RPMI8226 (cell line): ENCODE results near the gene SPEM3.
"Not testable (repeated sequence)": the region's sequence is repeated elsewhere in the genome, so short reads cannot be mapped to it uniquely, and the experiment has no call there.

Experiments
- DNase-seq: peaks from one replicate; pipeline ENCODE4 v3.0.0-alpha.2; 2015

Gene SPEM3

GRCh38 chr17:7443499-7444485, 15.1 kb downstream of the SPEM3 start:
- no peak for DNase-seq

DNA sequence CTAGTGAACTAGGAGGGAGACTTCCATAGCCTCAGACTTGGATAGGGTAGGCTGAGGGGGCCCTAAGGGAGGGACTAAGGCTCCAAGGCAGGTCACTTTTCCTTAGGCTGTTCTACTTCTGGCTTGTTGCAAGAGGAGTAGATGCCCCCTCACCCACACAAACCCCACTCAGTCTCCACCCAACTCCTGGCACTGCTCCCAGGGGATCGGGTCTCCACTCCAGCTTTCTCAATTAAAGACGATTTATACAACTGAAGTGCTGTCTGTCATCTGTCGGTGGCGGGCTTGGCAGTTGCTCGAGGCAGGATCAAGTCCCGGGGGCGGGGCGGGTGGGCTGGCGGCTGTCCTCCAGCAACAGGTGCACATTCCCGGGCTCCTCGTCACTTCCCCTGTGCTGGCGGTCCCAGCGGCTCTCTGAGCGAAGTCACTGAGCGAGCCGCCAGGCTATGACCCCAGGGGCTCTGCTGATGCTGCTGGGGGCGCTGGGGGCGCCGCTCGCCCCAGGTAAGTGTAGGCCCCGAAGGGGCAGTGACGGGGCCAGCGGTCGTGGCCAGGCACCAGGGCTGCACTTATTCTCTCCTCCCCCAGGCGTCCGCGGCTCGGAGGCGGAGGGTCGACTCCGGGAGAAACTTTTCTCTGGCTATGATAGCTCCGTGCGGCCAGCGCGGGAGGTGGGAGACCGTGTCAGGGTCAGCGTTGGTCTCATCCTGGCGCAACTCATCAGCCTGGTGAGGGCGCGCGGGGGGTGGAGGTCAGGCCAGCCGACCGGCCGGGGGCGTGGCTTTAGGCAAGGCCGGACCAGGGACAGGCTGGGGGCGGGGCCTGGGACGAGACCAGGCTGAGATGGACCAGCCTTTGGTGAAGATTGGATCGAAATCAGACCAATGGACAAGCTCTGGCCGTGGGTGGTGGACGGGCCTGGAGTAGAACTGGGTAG, 16.3 kb downstream of the SPEM3 start, which contains the start of gene CHRNB1:
Gene CHRNB1, plus strand, starts transcription at position 380 of the 937 bp plus-strand sequence. Its CDS starts 67 bp downstream, at position 447.
- peak; percentile 75 for DNase-seq

DNA sequence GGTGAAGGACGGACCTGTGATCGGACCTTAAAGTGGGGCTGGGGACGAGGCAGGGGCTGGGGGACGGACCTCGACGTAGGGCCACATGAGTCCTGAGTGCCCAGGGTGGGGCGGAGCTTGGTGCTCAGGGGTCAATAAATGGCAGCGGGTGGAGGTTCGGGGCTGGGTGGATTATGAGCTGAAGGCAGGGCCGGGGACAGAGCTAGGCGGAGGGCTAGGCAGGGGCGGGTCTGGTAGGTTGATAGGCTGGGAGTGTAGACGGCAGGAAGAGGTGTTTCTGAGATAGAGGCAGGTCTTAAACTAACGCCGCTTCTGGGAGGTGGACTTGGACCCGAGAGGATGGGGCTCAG, 16.9 kb downstream of the SPEM3 start:
- DNase-seq = peak; percentile 47

- no peak for DNase-seq
These were observed 19.8 kb downstream of the SPEM3 start for GRCh38 chr17:7448461-7448860.

DNA sequence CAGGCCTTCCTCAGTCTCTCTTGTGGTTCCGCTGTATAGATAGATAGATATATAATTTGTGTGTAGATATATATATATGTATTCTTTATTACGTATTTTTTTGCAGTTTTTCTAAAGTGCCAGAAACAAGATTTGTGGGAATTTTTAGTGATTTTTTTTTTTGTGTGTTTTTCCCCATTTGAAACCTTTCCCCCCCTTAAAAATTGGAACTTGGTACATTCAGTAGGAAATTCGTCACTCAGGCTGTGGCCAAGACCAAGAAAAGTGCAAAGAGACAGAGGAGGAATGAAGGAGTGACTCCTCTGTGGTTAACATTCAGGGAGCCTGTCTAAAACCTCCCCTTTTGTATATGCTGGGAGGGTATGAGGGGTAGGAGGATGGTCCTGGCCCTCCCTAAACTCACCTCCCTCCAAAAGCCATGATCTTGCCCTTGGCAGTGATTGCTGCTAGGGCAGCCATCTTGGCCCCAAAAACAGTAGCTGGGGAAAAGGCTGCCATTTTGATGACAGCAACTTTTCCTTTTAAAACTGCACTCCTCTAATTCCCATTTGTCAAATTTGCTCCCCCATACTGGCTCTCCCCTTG, 31.4 kb downstream of the SPEM3 start:
- no peak for DNase-seq

GRCh38 chr17:7460850-7461660, 32.4 kb downstream of the SPEM3 start:
- DNase-seq = no peak

GRCh38 chr17:7462474-7463371, 34.1 kb downstream of the SPEM3 start:
- no peak for DNase-seq

GRCh38 chr17:7463372-7463846, 34.8 kb downstream of the SPEM3 start:
- no peak for DNase-seq

DNA sequence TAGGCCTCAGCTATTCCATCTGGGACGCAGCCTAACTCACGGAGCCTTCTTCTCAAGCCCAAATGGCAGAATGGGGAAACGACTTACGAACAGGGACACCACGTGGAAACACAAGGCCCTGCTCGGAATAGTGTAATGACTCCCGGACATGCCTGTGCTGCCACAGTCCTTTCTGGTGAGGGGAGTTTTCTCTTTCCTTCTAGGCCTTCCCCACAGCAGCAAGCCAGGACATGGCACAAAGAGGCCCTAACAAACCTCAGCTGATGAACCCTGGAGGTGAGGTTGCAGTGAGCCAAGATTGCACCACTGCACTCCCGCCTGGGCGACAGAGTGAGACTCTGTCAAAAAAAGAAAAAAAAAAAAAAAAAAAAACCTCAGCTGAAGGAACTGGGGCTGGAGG, 35.4 kb downstream of the SPEM3 start:
- no peak for DNase-seq

- no peak for DNase-seq
These were observed 37.1 kb downstream of the SPEM3 start for GRCh38 chr17:7465597-7466275.

DNA sequence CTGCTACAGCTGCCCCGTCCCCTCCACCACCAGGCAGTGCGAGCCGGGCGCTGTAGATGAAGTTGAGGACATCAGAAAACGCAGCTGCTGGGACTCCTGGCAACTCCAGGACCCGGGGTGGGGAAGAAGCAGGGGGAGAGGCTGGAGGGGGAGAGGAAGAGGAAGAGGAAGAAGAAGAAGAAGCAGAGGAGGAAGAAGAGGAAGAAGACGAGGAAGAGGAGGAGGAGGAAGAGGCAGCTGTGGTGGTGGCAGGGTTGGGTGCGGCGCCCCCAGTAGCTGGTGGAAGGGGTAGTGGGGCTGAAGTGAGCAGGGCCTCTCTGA, 37.6 kb downstream of the SPEM3 start:
- no peak for DNase-seq

- peak; percentile 73 for DNase-seq
These were observed 38.1 kb downstream of the SPEM3 start for GRCh38 chr17:7466639-7467341.

DNA sequence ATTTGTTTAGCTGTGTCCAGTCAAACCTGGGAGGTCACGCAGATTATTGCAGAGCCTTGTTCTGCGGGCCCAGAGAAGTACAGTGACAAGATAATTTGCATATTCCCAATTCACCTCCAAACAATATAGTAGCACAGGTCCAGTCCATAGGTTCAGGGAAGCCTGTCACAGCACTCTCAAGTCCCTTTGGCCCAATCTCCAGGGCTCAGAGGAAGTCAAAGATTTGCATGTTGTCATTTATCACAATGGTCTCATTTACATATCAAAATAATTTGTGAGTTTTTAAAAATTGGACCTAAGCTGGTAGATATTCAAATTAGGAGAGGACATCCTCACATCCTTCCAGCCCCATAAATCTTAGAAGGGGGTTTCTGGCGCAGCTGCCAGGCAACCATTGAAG, 38.8 kb downstream of the SPEM3 start:
- DNase-seq = no peak

DNA sequence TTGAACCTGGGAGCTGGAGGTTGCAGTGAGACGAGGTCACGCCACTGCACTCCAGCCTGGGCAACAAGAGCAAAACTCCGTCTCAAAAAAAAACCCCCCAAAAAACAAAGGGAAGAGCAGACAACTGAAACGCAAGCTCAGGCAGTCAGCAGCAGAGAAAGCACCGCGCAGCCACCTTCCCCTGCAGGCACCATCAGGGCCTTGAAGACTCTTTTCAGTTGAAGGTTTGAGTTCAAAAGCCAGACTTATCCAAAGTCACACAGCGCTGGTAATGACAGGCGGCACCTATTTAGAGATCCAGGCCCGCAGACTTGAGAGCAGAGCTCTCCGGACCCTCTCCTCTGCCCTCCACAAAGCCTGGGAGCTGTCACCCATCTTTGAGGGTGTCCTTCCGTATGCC, 39.6 kb downstream of the SPEM3 start:
- no peak for DNase-seq

GRCh38 chr17:7468804-7469389, 40.2 kb downstream of the SPEM3 start:
- DNase-seq = no peak

GRCh38 chr17:7469843-7470242, 41.2 kb downstream of the SPEM3 start:
- DNase-seq = not testable (repeated sequence)

DNA sequence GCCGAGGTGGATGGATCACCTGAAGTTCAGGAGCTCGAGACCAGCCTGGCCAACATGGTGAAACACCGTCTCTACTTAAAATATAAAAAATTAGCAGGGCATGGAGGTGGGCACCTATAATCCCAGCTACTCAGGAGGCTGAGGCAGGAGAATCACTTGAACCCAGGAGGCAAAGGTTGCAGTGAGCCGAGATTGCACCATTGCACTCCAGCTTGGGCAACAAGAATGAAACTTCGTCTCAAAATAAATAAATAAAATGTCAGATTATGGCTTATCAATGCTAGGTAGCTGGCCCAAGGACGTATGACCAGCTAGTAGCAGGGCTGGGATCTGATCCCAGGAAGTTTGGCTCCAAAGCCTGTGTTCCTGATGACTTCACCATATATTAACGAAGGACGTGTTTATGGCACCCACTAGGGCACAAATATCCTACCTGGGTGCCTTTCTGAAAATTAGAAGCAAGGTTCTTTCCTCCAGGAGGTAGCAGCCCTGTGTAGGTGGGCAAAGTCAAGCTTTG, 41.9 kb downstream of the SPEM3 start:
- not testable (repeated sequence) for DNase-seq

- no peak for DNase-seq
These were observed 43.1 kb downstream of the SPEM3 start for GRCh38 chr17:7471729-7472128.

DNA sequence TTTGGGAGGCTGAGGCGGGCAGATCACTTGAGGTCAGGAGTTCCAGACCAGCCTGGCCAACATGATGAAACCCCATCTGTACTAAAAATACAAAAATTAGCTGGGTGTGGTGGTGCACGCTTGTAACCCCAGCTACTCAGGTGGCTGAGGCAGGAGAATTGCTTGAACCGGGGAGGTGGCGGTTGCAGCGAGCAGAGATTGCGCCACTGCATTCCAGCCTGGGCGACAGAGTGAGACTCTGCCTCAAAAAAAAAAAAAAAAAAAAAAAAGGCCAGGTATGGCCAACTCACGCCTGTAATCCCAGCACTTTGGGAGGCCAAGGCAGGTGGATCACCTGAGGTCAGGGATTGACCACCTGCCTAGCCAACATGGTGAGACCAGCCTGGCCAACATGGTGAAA, 46.1 kb downstream of the SPEM3 start:
- DNase-seq = not testable (repeated sequence)
